Fibroblast of upper back skin (primary cell): ENCODE results near the gene HOXA1.

Experiments
- DNase-seq: peaks from one replicate; pipeline ENCODE4 v3.0.0-alpha.2; 2013

HOXA1 gene

DNA sequence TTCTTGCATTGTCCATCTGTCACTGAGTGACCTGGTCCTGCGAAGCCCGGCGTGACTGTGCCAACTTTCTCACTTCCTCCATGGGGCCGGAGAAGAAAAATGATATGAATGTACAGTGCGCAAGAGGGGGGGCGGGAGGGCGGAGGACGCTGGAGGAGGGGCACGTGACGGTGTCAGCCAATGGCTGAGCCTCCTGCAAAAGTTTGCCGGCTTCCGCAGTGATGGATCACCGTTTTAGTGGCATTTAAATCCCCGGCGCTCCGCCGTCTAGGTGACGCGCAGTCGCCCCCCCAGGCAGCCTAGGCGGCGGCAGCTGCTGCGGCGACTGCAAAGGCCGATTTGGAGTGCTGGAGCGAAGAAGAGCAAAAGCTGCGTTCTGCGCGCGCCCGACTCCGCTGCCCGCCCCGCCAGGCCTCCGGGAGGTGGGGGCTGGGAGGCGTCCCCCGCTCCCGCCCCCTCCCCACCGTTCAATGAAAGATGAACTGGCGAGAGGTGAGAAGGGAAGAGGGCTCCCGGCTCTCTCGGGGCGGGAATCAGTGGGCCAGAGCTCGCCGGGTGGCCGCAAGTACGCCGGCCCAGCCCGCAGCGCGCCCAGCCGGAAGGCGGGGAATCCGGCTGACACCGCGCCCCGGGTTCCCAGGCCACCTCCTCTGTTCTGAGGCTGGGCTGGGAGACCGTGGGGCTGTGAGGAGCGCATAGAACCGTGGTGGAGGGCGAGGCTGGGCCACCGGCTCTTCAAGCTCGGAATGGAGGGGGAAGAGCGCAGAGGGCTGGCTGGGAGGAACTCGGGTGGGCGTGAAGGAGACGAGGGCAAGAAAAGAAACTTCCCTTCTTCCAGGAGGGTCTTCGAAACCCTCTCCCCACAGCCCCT is at the start of gene HOXA1:
Gene HOXA1 (minus strand): TSS at position 104 of the 871 bp plus-strand sequence. CDS start 88 bp downstream, at position 16.
- peak; percentile 89 for DNase-seq

DNA sequence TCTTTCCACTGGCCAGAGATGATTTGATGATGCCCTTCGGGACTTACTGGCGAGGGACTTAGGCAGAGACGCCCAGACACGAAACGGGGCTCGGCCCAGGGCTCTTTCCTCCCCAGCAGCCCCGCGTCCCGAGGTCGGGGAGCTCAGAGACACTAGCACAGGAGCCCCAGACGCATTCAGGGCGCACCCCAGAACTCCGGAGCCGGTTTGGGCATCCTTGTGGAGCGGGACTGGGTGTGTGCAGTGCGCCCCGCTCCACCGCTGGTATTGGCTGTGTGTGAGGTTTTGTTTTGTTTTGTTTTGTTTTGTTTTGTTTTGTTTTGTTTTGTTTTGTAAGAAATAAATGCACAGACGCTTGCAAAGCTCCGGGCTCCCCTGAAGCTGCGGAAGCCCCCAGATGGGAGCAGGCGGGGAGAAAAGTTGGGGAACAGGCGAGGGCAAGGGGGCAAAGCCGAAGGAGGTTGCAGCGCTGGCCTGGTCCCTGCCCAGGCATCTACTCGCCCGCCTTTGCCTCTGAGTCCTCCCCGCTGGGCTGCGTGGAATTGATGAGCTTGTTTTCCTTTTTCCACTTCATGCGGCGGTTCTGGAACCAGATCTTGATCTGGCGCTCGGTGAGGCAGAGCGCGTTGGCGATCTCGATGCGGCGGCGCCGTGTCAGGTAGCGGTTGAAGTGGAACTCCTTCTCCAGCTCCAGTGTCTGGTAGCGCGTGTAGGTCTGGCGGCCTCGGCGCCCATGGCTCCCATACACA is 49.5 kb upstream of the HOXA1 start:
- no peak for DNase-seq

DNA sequence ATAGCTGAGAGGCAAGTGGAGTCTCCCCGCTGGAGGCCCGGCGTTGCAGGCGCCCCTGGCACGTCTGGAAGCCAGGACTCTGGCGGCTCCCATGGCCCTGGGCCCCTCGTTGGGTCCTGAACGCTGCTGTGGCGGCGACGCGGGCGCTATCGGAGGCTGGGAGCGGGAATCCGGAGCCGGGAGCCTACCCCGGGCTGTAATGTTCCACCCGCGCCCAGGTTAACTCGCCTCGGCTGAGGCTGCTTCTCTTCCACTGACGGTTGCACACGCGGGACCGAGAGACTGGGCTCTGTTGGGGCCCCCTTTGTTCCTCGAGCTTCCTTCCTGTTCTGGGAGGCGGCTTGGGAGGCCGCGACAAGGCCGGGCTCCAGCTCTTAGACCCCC is 49.0 kb upstream of the HOXA1 start:
- no peak for DNase-seq

DNA sequence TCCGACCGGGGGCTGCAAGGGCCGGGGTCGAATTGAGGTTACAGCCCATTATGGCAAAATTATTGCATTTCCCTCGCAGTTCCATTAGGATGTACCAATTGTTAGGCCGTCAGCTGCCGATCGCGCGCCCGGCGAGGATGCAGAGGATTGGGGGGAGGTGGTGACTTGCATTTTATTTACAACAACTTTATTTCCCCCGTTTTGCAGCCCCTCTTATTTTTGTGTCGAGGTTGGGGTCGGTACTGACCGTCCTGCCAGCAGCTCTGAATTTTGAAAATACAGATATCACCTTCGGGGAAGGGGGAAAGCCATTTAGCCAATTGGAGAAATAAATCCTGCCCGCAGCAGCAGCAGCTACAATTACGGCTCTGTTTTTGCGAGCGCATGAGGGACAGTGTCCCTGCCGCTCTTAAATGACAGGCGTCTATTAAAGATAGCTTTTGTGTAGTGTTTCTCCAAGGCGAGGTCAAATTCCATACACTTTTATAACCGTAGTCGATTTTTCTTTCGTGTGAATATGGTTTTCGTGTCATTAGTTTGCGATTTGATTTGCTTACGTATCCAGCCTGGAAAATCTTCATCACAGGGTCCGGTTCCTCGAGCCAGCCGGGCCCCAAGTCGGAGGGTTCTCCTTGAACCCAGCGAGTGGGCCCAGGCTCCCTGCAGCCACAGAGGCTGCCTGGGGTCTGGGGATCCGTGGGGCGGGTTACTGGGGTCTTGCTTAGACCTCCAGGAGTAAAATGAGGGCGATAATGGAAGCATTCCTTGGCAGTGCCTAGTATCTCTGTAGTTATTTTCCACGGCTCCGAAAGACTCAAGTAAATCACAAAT is 48.4 kb upstream of the HOXA1 start:
- DNase-seq: no peak

DNA sequence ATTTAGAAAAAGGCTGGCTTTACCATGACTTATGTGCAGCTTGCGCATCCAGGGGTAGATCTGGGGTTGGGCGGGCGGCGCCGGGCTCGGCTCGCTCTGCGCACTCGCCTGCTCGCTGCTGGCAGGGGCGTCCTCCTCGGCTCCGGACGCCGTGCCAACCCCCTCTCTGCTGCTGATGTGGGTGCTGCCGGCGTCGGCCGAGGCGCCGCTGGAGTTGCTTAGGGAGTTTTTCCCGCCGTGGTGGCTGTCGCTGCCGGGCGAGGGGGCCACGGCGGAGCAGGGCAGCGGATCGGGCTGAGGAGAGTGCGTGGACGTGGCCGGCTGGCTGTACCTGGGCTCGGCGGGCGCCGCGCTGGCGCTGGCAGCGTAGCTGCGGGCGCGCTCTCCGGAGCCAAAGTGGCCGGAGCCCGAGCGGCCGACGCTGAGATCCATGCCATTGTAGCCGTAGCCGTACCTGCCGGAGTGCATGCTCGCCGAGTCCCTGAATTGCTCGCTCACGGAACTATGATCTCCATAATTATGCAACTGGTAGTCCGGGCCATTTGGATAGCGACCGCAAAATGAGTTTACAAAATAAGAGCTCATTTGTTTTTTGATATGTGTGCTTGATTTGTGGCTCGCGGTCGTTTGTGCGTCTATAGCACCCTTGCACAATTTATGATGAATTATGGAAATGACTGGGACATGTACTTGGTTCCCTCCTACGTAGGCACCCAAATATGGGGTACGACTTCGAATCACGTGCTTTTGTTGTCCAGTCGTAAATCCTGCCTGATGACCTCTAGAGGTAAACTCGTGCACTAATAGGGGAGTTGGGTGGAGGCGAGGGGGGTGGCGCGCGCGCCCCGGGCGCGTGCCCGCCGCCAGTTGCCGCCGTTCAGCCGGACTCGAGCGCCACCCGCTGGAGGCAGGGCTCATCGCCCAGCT is 47.5 kb upstream of the HOXA1 start, which contains the start of gene HOXA5:
Gene HOXA5 (minus strand): TSS at position 659 of the 927 bp plus-strand sequence. CDS start 74 bp downstream, at position 585.
- DNase-seq: peak; percentile 85

DNA sequence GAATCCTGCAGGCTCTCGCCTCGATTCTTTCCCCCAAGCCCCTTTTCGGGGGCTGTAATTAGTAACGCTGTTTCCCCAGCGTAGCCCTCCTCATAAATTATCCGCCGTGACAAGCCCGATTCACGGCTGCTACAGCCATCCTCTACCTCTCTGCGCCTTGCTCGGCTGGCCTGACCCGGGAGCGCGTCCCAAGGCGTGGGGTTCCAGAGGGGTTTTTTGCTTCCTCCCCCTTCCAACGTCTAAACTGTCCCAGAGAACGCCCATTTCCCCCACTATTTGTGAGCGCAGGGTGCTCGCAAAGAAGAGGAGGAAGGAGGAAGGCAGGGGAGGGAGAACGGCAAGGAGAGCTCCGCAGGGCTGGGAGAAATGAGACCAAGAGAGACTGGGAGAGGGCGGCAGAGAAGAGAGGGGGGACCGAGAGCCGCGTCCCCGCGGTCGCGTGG is 46.8 kb upstream of the HOXA1 start:
- no peak for DNase-seq

DNA sequence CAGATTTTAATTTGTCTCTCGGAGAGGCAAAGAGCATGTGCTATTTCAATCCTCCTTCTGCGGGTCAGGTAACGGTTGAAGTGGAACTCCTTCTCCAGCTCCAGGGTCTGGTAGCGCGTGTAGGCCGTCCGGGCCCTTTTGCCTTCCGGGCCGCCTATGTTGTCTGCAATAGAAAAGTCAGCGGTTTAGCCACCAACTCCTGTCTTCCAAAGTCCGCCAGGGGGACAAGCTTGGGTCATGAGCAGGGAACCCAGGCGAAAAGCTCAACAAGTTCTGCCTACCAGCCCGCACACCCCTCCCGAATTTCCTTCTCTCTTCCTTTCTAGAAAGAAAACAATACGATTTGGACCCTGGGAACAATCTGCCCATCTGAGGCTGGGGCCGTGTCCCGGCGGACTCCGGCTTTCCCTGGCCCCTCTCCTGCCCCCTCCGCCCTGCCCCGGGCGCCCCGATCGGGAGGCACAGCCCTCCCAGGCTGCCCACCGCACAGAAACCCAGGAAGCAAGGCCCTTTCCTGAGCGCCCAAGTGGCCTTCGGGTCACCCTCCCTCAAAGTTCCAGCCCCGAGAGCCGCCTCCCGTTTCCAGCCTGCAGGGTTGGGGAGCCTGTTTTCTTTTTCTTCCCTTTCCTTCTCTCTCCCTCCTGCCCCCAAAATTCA is 46.3 kb upstream of the HOXA1 start:
- no peak for DNase-seq

DNA sequence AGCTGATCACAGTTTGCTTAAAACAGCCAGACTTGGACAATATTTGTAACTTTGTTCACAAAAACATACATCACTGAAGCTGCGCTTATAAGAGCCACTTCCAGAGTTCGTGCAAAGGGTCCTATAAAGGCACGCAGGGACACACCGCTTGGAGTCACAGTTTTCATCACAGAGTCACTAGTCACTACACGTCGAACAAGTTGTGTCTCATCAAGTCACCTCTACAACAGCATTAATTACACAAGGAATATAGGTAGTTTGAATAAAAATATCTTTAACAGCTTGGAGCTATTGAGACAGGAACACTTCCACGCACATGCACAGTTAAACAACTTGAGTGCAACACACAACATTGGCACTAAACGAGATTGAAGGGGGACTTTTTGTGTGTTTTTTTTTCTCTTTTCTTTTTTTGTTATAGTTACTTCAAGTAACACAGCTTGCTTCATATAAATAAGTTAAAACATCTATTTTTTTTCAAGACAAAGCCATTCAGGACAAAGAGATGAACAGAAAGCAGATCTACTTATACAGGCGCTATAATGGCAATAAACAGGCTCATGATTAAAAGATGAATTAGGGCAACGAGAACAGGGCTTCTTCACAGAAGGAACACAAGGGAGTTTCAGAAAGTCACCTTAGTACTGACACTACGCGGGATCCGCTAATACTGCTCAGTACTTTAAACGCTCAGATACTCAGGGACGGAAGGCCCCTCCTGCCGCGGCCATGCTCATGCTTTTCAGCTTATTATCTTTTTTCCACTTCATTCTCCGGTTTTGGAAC is 45.5 kb upstream of the HOXA1 start:
- DNase-seq: no peak

DNA sequence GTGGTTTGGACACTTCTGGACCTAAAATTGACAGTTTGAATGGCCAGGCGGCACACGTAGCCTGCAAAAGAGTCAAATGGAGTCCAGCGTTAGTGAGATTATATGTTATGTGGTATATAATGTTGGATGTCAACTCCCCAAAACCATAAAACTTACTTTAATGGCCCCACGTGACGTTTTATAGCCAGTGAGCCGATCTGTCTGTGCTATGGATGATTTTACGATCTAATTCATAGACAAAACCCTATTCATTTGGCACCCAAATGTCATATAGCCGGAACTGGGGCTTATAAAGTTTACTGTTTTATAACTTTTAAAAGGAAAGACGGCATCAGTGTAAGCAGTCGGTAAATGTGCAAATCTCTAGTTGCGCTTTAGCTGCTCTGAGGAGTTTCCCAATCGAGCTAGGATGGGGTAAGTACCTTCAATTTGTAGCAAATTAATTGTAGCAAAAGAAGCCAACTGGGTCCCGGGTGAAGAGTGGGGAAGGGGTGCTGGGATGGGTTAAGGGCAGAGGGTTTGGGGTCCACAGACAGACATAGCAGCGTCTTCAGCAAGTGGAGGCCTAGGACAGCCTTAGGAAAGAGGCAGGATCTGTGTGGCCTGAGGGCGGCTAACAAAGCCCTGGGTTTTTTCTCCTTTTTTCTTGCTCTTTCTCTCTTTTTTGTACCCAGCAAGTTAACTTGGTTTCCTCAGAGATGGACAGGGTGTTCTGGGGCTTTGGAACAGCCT is 44.5 kb upstream of the HOXA1 start:
- no peak for DNase-seq

DNA sequence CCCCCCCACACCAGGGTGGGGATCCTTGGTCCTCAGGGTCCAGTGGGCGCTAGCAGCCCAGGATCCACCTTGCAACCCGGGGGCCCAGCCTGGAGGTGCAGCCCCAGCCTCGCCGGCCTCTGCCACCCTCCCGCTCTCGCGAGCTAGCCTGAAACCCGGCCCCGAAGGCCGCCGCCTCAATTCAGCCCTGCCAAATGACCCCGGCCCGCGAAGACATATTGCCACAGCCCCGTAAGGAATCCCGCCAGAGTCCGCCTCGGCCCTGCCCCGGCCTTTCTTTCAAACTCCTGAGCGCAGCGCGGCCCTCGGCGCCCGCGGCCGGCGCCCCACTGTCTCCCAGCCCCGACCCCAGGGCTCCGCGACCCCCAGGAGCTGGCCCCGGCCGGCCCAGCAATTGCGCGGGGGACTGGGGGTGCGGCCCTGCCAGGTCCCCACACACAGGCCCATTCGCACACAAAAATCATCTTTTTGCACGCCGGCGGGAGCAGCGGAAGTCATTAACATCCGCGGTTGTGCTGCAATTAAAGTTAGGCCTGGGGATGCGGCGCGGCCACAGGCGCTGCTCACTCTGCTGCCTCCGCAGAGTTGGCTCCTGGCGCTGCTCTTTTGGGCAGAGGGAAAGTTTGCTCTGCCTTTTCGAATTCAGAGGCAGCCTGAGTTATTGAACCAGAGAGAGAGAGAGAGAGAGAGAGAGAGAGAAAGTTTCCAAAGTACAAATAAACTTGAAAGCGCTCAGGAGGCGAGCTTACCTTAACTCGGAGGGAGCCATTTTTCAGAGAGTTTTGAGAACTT is 43.7 kb upstream of the HOXA1 start:
- DNase-seq: no peak

DNA sequence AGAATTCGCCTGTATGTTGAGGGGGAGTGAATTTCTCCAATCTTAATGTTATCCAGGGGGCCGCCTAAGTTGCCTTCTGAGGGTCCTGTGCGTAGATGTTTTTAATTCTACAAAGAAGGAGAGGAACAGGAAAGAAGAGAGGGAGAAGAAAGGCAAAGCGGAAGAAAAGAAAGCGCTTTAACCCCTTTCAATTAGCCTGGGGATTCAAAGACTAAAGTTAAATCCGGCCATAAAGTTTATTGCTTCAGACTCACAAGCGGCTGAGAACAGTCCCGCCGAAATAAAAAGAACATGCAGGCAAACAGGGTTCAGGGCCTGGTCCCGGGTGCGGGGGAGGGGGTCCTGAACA is 43.2 kb upstream of the HOXA1 start:
- DNase-seq: no peak

DNA sequence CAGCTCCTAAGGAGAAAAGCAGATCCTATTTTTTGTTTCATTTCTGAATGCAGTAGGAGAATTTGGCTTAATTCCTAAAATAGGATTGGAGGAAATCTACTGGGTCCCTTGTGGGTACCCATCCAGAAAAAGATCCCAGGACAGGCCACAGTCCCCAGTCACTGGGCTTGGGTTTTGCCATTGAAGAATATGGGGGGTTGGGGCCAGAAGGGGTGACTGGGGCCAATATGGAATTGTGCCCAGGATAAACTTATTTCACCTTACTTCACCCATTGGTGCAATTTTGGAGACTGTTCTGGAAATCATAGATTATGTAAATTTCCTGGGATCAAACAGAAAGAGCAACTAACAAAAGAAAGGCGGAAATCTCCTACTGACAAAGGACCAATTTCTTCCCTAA is 42.7 kb upstream of the HOXA1 start:
- DNase-seq: no peak

DNA sequence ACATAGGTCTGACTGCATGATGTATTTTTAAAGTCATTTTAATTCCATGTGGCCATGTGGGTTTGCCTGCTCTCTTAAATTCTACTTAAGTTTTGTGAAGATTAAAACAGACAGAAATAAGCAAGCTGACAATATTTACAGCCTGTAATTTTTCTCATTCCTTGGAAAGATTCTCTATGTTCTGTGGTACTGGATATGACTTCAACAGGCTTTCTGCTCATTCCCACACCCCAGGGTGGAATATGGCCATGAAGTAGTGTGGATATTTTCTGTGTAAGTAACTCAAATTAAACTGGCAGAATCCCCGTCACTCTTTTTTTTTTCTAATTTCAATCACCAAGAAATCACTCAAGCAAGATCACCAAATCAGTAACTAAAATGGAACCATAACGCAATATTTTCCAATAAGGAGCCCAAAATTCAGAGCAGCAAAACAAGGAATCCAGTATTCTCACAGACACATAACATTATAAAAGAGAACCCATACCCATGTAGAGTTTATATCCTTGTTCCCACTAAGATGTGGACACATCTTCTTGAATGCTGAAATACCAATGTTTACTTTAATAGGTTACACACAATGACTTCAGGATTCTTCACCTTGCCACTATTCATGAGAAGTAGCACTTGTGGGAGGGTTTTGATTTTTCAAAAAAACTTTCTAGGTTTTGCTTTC is 42.0 kb upstream of the HOXA1 start:
- DNase-seq: no peak

DNA sequence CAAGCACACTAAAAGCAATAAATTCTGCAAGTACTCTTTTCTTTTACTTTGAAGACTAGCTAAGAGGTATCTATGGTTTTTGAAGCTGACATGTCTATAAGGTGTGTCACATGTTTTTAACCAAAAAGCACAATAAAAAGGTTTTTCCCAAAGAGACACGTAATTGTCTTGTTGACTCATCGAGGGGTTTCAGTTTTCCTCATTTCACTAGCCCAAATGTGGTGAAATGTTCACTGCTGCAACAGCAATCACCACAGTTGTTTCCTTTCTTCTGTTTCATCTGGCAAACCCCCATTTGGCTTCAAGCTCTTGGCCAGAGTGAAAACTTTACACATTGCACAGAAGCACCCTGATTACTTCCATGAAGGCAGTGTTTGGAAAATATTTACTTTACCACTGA is 38.6 kb upstream of the HOXA1 start:
- peak; percentile 91 for DNase-seq

DNA sequence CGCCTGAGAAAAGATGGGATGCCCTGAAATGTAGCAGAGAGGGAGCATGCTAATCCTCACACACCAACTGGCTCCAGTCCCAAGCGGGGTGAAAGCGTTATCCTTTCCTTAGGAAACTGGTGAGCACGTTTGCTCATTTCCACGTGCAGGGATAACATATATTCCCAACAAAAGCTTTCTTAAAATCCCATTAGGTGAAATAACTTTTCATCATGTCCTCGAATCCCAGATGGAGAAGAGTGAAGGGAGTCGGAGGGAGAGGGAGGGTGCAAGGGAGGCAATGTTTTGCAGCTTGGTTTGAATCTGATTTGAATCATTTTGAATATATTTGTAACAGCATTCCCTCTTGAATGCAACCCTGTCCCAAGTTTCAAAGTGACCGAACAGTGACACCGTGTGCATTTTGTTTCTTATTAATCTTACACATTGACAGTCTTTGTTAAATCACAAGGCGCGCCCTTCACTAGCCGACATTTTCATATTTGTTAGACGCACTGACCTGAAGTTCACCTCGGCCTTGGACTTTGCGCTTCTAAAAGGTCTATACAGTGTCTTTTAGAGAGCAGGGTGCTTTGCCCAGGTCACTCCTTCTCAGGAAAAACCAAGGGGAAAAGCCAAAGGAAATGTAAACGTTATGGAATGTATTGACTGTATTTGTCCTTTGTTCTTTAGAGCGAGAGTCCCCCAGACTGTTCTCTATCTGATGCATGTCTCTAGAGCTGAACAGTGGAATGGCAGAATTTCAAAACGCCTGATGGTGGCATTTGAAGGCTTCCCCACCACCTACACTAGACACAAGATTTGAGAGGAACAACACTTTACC is 37.8 kb upstream of the HOXA1 start:
- no peak for DNase-seq

DNA sequence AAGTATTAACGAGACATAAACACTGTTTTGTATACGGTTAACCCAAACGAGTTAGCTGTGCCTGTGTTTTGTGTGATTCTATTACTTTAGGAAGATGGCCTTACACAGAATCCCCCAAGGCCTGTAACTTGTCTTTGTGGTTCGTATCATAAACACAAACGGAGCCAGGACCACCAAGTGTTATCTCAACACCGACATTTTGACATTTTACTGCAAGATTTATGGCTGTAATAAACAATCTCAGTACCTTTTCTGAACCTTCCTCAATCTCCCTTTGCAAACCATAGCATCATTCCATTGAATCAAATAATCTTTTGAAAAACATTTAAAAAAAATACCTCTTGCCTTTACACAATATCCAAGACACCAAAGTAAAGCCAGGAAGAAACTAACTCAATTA is 37.2 kb upstream of the HOXA1 start:
- DNase-seq: no peak

DNA sequence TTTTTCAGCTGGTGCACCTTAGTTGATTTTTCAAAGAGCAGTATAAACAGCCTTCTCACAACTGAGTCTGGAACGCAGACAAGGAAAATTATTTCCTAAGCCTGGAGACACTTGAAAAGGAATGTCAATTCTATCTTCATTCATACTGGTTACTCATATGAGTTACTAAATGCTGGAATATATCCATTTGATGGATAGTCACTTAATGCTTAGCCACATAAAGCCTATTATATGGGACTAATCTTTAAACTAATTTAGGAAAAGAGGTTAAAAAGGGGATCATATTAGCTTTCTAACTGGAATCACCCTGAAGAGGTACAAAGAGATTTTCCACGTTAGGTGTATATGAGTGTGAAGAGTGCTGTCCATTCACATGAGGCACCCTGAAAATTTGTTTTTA is 36.4 kb upstream of the HOXA1 start:
- no peak for DNase-seq

DNA sequence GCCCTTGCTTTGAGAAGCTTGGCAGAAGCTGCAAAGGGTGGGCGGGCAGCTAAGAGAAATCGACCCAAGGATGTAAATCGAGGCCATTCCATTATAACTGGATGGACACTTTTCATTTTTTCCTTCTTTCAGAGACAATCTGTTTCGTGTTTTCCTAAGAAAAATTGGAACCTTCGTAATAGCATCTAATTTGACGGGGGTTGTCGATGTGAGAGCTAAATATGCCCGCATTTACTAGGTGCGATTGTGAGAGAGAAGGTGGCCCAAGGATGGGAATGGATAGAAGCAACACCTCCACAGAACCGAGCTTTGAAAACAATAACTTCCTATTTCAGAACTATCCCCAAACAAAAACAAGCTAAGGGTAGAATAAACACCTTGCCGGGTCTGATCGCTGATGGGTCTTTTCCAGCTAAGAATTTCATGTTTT is 35.6 kb upstream of the HOXA1 start:
- no peak for DNase-seq
